D341Med (cell line): ENCODE data around the gene C1QTNF6.
"Not testable (repeated sequence)": the region's sequence is repeated elsewhere in the genome, so short reads cannot be mapped to it uniquely, and the experiment has no call there.

Experiments
- DNase-seq: peaks from one replicate; pipeline ENCODE4 v3.0.0; 2012; ENCODE audit warnings: low spot score

The C1QTNF6 gene

DNA sequence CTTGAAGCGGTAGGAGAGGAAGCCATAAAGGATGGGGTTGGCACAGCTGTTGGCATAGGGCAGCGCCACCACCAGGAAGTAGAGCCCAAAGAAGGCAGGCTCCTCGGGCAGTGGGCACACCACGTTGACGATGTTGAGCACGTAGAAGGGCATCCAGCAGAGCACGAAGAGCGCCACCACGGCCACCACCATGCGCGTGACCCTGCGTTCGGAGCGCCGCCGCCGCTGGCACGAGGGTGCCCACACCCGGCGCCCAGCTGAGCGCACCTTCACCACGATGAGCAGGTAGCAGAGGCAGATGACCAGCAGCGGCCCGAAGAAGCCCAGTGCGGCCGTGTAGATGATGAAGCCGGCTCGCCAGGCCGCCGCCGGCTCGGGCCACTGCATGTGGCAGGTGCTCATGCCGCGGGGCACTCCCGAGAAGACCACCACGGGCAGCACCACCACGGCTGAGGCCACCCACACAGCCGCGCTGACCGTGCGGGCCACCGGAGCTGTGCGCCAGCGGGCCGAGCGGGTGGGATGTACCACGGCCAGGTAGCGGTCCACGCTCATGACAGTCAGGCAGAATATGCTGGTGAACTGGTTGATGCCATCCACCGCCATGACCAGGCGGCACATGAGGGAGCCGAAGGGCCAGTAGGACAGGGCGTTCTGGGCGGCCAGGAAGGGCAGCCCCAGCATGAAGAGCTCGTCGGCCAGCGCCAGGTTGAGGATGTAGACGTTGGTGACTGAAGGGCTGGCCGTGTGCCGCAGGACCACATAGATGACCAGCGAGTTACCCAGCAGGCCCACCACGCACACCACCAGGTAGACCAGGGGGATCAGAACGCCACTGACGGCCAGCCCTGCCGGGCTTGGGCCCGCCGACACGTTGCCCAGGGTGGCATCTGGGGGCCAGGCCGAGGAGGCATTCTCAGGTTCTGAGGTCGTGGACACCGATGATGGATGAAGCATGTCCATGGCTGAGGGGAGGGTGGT lies 19.1 kb upstream of the C1QTNF6 start:
- DNase-seq, result no peak

DNA sequence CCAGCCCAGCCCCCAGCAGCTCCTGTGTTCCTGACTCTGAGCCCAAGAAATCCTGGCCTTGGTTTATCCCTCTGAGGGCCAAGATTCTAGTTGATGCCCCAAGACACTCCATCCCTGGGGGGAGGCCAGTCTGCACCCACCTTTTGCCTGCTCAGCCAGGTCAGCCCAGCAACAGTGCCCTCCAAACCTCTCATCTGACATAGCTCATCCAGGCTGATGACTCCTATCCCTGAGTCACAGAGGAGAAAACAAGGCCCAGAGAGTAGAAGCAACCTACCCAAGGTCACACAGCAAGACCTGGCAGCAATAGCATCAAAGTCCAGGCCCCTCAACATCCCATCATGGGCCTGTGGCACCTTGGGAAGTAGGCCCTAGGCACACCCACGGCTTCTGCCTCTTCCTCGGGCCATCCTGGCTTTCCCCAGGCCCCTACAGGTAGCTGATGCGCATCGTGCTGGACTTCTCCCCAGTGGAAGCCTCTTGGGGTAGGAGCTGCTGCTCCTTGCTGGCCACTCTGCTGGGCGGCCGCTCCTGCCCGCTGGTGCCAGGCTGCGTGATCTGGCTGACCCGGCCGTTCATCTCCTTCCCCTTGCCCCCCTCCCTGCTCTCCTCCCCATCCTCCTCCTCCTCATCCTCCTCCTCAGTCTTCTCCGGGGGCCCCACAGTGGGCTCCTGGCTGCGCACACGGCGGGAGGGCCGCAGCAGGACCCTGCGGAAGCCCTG lies 18.2 kb upstream of the C1QTNF6 start:
- no peak for DNase-seq

DNA sequence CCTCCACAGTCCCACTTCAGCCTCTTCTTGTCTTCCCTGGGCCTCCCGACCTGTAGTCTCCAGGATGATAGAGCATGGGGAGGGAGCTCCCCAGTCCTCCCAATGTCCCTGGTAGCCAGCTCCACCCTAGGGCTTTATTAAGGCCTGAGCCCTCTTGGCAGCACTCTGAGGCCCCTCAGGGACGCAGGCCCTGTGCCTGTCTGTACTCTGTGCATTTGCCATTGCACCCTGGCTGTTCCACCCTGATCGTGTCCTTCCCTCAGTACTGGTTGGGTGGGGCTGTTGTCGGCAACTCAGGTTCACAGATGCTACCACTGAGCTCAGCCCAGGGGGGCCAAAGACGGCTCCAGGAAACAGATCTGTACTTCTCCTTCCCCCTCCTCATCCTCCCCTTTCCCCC lies 17.0 kb upstream of the C1QTNF6 start:
- no peak for DNase-seq

DNA sequence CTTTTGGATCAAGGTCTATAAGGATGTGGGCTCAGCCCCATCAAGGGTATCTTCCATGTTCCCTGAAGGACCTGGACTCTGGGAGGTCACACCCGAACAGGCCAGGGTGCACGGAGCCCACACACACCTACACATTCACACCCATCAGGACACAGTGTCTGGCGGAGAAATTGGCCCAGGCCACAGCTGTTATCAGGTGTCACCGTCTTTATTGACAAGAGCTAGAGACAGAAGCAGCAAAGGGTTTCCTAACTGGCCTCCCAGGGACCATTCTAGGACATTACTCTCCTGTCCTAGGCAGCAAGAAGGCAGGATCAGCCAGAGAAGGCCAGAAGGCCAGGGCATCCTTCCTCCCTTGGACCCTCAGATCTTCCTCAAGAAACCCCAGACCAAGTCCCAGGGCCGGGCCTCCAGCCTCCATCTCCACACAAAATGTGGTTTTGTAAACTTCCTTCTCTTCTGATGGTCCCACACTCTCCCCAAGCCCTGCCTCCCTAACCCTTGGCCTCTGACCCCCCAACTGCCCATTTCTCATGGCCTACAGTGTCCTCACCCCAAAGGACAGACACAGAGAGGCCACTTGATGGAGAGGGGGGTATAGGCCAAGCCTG lies 16.1 kb upstream of the C1QTNF6 start:
- no peak for DNase-seq

DNA sequence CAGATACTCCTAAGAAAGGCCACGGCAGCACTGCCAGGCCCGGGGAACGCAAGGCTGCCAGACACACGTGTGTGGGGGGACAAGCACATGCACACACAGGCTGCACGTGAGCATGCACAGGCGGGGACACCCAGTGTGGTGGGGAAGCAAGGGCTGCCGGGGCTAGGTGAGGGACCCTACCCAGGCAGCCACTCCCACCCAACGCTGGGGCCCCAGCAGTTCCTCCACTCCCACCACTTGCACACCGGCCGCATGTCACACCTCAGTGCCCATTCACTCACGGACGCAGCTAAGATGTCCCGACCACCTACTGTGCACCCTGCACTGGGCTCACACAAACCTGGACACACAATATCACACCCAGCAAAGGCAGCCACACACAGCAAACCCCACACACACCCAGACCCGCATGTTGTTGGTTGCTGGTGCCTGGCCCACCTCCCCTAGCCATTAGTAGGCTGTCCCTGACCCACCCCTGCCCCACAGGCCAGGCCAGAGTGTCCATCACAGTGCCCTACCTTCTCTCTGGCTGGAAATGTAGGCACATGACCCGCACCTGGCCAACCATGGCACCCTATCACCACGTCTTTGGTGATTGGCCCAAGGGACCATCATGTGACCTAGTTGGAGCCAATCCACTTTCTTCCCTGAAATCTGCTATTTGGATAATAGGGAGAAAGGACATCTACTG lies 15.5 kb upstream of the C1QTNF6 start:
- DNase-seq, result no peak

DNA sequence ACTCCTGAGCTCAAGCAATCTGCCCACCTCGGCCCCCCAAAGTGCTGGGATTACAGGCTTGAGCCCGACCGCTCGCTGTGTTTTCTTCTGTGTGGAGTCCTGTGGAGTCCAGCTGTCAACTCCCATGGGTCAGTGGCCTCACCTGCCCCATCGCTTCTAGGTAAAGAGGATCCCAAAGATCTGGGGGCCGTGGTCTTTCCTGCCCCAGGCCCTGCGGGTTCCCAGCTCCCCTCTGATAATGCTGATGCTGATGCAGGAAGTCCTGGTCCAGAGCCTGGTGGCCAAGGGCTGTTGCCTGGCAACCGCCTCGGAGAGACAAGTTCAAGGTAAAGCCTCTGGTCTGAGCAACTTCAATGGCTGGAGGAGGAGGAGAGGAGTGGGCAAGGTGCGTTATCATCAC lies 14.7 kb upstream of the C1QTNF6 start:
- no peak for DNase-seq

DNA sequence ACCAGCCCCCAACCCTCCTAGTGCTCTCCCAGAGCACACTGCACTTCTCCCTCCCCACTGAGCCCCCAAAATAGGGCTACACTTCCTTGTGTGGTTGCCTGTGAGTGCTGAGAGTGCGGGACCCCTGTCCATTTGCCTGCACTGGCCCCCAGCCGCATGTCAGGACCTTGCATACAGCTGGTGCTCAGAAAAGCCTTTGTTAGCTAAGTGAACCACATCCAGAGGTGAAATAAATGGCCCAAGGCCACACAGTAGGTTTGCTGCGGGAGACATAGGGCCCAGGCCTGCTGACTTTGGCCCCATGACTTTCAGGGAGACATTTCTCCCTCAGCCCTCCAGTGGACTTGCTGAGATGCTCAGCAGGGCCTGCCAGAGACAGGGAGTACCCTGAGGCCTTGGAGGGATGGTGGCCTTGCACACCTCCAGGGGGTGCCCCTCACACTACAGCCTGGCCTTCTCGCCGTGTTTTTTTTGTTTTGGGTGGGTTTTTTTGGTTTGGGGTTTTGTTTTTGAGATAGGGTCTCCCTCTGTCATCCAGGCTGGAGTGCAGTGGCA lies 14.0 kb upstream of the C1QTNF6 start:
- DNase-seq, result no peak

DNA sequence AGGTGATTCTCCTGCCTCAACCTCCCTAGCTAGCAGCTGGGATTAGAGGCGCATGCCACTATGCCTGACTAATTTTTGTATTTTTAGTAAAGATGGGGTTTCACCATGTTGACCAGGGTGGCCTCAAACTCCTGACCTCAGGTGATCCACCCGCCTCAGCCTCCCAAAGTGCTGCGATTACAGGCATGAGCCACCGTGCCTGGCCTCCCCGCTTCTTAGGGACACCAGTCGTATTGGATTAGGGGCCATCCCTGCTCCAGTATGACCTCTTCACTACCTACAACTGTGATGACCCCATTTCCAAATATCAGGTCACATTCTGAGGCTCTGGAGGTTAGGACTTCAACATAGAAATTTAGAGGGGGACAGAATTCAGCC lies 13.4 kb upstream of the C1QTNF6 start:
- not testable (repeated sequence) for DNase-seq

DNA sequence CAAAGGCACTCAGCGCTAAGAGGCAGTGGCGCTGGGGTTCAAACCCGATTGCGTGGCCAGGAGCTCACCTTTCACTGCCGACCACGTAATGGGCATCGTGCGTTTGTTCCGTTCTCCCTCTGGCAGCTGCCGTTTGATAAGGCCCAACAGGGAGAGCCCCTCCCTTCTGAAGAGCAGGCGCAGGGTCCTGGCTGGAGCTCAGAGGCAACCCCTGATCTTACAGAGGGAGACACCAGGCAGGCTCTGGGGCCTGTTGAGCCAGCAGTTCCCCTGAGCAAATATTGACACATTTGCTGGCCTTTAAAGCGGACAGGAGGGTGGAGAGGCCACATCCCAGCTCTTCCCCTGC lies 11.7 kb upstream of the C1QTNF6 start:
- DNase-seq, result no peak

DNA sequence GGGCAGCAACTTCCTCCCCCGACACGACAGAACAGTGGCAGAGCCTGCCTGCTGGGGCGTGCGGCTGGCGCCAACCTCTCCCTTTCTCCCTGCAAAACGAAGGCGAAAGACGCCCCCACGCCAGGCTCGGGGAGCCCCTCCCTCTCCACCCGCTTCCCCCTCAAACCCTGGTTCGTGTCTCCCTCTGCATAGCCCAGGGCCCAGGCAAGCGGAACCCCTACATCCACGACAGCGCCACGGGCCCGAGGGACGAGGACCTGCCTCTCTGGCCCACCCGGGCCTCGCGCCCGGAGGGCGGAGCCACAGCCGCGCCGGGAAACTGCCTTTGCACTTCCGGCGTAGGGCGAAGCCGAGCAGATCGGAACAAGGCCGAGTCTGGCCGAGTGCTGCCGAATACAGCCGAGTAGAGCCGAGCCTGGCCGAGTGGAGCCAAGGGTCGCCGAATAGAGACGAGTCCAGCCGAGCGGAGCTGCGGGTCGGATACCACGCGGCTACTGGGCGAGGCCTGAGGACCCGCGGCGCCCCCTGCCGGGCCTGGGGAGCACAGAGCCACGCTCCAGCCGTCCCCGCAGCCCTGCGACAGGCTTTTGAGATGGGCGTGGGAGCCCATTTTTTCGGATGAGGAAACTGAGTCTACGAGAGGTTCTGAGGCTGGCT lies 11.2 kb upstream of the C1QTNF6 start:
- peak; percentile 99 for DNase-seq

DNA sequence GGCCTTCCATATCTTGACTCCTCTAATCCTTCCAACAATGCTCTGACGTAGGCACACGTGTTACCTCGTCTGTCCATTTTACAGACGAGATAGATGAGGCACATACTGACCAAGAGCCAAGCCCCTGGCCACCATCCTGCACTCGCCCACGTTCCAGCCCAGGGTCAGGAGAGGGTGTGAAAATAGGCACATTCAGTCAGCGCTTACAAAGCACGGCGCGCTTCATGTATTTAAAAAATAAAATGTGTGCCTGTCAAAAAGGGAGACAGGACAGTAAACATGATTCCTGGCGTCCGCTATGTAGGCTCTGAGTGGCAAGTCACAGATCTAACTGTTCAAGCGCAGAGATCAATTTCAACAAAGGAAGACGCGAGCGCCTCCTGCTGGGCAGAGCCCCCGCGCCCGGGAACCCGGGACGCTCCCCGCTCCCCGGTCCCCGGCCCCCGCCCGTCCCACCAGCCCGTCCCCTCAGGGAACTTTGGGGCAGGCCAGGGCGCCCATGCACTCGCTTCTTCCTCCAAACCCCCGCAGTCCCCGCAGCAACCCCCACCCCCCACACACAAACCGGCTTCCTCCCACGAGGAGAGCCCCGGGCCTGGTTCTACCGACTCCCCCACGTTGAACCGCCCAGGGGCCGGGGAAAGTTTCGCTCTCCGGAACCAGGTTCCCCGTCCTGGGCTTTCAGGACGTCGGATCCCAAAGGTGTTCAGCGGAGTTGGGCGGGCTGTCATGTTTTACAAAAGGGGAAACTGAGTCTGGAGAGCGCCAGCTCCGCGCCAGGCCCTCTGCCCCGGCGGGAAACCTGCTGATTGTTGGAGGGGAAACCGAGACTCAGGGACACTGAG lies 10.4 kb upstream of the C1QTNF6 start:
- peak; percentile 89 for DNase-seq

DNA sequence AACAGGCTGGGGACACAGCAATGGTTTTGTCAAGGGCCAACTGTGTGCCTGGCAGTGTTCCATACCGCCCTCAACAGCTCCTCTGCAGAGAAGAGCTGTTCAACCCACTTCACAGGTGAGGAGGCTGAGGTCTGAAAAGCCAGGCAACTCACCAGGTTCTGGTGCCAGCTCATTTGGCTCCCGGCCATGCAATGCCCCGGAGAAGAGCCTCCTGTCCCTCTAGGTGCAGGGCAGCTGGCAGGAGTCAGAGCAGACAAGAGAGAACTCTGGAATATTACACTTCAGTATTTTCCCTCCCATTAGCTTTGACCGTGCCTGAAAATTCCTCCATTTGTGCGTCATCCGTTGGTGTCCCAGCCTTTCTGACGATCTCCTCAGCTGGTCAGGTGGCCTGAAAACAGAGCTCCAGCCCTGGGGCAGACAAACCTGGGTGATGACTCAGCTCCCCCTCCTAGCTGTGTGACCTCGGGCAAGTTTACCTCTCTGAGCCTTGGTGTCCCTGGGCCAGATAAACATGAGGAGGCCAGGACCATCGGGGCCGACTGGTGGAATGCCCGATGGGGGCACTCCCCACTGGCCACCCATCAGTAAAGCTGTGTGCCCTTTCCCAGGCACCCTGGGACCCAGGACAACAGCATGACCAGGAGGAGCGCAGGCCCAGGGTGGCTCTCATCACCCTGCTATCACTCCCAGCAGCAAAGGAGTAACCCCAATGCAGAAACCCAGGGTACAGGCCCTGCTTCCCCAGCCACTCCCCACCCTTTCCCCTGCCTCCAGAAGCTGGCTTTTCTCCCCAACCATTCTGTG lies 9.6 kb upstream of the C1QTNF6 start:
- DNase-seq, result no peak

DNA sequence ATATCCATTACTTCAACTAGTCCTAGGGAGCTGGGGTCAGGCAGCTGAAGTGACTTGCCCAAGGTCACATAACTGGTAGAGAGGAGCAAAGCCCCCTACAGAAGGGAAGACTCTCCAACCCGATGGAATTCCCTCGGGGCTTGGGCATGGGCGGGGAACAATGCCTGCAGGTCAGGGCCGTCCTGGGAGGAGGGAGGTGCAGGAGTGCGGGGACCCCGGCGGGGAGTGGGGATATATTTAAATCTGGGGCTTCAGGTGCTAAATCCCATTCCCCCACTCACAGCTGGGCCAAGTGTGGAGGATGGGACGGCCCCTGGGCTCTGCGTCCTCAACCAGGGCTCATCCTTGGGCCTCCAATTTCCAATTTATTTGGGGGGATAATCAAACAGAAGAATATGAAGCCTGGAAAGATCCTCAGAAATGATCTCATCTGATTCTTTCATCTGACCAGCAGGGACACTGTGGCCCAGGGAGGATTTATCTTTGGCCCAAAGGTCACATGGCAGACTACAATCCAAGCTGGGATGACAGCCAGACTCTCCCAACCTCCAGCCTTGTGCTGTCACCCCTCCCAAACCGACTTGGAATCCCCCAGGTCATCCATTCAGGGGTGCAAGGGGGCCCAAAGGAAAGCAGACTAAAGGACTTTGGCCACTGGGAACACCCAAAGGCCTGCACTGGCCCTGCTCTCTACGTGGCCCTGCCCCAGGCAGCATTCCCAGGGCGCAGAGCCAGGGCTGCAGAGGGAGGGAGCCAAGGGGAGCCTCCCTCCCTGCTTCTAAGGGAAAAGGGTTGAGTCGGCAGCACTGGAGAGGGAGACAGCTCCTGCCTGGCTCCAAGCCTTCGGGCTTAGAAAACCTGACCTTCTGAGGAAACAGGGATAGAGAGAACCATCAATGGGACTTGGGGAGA lies 8.7 kb upstream of the C1QTNF6 start:
- no peak for DNase-seq

DNA sequence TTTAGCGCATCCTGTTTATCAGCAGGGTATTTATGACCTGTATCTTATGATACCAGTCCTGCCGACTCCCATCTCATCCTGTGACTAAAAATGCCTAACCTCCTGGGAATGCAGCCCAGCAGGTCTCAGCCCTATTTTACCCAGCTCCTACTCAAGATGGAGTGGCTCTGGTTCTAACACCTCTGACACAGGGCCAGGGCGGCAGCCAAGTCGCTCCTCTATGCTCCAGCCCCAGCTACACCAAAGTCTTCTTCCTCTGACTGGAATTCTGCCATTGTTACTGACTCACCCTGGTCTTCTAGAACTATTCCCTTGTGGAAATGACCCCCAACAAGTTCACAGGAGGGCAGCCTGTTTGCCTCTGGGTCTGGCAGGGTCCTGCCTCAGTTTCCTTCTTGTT lies 7.9 kb upstream of the C1QTNF6 start:
- DNase-seq, result no peak

DNA sequence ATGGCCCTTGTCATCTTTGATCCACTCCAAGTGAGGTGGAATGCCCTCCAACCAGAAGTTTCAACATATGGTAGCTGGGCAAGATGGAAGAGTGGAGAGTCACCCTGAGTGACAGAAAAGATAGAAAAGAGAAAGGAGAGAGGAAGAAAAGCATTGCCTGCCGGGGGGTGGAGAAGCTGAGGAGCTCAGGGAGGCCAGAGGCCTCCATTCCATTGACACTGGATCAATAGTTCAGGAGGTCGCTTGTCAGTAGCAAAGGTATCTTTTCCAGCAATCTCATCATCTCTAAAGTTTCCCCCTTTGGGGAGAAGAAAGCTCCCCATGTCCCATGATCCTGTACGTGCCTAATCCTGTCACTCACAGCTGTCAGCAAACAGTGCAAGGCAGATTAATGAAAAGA lies 6.7 kb upstream of the C1QTNF6 start:
- DNase-seq, result no peak

DNA sequence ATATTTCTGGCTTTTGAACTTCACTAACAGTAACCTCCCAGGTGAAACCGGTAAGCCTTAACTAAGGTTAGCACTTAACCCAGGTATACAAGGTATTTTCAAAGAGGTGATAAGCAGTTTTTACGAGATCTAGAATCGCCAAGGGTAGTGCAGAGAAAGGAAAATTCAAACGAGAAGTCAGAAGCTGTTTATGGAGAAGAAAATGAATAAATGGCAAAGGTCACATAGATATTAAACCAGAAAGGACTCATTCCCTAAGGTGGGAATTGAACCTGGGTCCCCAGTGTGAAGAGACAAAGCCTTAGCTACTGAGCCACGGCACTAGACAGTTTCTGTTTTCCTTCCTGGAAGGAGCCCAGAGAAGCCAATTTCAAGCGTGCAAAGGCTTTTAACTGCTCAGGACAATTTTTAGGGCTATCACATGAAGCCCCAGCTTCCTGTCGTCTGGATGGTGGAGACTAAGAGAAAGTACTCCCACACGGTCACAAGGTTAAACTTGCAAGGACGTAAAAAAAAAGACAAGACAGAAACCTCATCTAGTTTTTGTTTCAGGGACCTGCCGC lies 5.7 kb upstream of the C1QTNF6 start:
- no peak for DNase-seq

DNA sequence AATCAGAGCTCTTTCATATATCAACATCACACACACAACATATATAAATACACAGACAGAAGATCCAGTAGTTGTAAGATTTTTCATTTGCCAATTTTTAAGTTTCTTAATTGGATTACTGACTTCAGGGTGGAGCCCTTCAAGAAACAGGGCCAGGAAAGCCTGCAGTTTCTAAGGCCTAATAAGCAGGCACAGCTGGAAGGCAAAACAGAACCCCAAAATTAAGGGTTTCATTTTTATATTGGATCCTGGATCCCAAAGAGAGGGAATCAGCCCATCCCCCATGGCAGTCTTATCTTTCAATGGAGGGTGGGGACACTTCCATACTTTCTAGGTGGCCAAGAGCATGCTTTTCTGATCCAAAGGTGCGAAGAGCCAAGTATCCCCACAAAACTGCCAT lies 4.7 kb upstream of the C1QTNF6 start:
- no peak for DNase-seq

DNA sequence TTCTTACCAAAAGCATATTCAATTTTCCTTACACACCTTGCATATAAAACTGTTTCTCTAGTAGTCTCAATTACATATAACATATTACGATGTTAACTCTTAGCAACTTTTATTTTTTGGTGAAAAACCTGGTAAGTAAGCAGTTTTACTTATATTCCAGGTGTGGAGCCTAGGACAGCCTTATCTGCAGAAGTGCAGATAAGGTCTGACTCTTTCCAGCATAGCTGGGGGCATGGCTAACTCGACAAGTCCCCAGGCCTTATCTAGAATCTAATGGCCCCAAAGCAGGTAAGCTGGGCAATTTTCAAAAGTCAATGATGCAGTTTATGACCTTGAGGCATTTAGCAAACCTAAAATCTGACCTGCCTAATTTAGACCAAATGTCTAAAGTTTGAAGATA lies 4.2 kb upstream of the C1QTNF6 start:
- no peak for DNase-seq
